Measurements from ENCODE around the gene CNTN4.

CNTN4 gene

DNA sequence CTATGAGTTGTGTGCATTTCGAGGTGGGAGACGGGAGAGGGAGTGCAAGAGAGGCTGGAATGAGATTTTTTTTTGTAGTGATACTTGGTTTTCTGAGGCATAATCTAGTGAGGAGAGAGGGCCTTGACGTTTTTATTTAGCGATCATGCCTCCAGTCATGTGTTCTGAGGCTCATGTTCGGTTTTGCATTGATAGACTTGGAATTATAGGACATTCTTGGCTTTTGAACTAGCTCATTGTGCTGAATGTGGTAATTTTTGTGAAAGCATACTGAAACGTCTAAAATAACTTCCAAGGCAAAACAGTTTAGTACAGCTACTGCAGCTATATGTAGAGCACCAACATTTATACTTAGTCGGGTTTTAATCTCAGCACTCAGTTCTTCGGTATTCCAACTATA is 408.1 kb downstream of the CNTN4 start:
- no peak overlapping the region for H3K9ac ChIP-seq (ENCODE audit: insufficient read length)
- DNase-seq (ENCODE audit: low read depth, low spot score) = no peak
- no peaks in the 10 kb centered on the region for H3K9me3 ChIP-seq (ENCODE audit: low read depth, low read length)
- TF ChIP-seq EZH2 (IDR thresholded peaks at IDR 0.05) = no peak
- TF ChIP-seq FOXP2 (optimal IDR thresholded peaks at IDR 0.05; ENCODE audit: control extremely low read depth, extremely low read length, insufficient read depth) = no peak
- no peak for TF ChIP-seq POLR2AphosphoS5 (IDR thresholded peaks at IDR 0.05; ENCODE audit: borderline replicate concordance, low read depth, low read length)
- H3K27ac ChIP-seq = no peak overlapping the region
- no peaks in the 10 kb centered on the region for H3K36me3 ChIP-seq (ENCODE audit: insufficient read depth, low read length)
- H3K4me3 ChIP-seq = no peak overlapping the region

- no peak overlapping the region for H3K9ac ChIP-seq (ENCODE audit: insufficient read length)
- no peak overlapping the region for H3K27ac ChIP-seq
- DNase-seq (ENCODE audit: low read depth, low spot score) = no peak
- no peaks in the 10 kb centered on the region for H3K9me3 ChIP-seq (ENCODE audit: low read depth, low read length)
- H3K36me3 ChIP-seq (ENCODE audit: insufficient read depth, low read length) = no peaks in the 10 kb centered on the region
- no peak overlapping the region for H3K4me3 ChIP-seq
- TF ChIP-seq FOXP2 (optimal IDR thresholded peaks at IDR 0.05; ENCODE audit: control extremely low read depth, extremely low read length, insufficient read depth) = no peak
- no peak for TF ChIP-seq EZH2 (IDR thresholded peaks at IDR 0.05)
- TF ChIP-seq POLR2AphosphoS5 (IDR thresholded peaks at IDR 0.05; ENCODE audit: borderline replicate concordance, low read depth, low read length) = no peak
Measured at GRCh38 chr3:2510591-2511145, 412.0 kb downstream of the CNTN4 start.

GRCh38 chr3:2511356-2511755 is 412.7 kb downstream of the CNTN4 start:
- Histone ChIP-seq H3K27ac (no peak overlapping the region), H3K9ac (ENCODE audit: insufficient read length) (no peak overlapping the region), H3K4me3 (no peak overlapping the region), H3K36me3 (ENCODE audit: insufficient read depth, low read length) (no peaks in the 10 kb centered on the region), H3K9me3 (ENCODE audit: low read depth, low read length) (no peaks in the 10 kb centered on the region)
- TF ChIP-seq EZH2 (IDR thresholded peaks at IDR 0.05) (no peak), FOXP2 (optimal IDR thresholded peaks at IDR 0.05; ENCODE audit: control extremely low read depth, extremely low read length, insufficient read depth) (no peak), POLR2AphosphoS5 (IDR thresholded peaks at IDR 0.05; ENCODE audit: borderline replicate concordance, low read depth, low read length) (no peak)
- DNase-seq (ENCODE audit: low read depth, low spot score) = no peak

DNA sequence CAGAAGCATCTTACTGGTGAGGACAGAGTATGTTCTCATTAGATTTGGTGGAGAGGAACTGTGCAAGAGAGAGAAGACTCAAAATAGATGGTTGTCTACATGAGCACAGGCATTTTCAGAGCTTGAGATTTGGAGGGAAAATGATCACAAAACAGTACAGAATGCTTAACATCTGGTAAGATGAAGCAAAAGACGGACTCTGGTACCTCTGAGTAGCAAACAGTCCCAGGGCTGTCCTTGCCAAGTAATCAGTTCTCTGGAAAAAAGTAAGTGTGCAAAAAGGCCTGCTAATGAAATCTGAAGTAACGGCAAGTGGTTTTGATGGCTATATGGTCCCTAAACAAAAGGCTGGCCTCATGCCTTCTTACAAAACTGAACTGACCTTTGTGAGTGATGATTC is 414.2 kb downstream of the CNTN4 start:
- Histone ChIP-seq H3K9me3 (ENCODE audit: low read depth, low read length) (no peaks in the 10 kb centered on the region), H3K27ac (no peak overlapping the region), H3K4me3 (no peak overlapping the region), H3K9ac (ENCODE audit: insufficient read length) (no peak overlapping the region), H3K36me3 (ENCODE audit: insufficient read depth, low read length) (no peaks in the 10 kb centered on the region)
- TF ChIP-seq FOXP2 (optimal IDR thresholded peaks at IDR 0.05; ENCODE audit: control extremely low read depth, extremely low read length, insufficient read depth) (no peak), EZH2 (IDR thresholded peaks at IDR 0.05) (no peak), POLR2AphosphoS5 (IDR thresholded peaks at IDR 0.05; ENCODE audit: borderline replicate concordance, low read depth, low read length) (no peak)
- DNase-seq (ENCODE audit: low read depth, low spot score) = no peak

GRCh38 chr3:2513986-2514385 is 415.3 kb downstream of the CNTN4 start:
- Histone ChIP-seq H3K9ac (ENCODE audit: insufficient read length) (no peak overlapping the region), H3K4me3 (no peak overlapping the region), H3K36me3 (ENCODE audit: insufficient read depth, low read length) (no peaks in the 10 kb centered on the region), H3K9me3 (ENCODE audit: low read depth, low read length) (no peaks in the 10 kb centered on the region), H3K27ac (no peak overlapping the region)
- no peak for TF ChIP-seq EZH2 (IDR thresholded peaks at IDR 0.05)
- DNase-seq (ENCODE audit: low read depth, low spot score) = no peak

- Histone ChIP-seq H3K9me3 (ENCODE audit: low read depth, low read length) (no peaks in the 10 kb centered on the region), H3K9ac (ENCODE audit: insufficient read length) (no peak overlapping the region), H3K4me3 (no peak overlapping the region), H3K27ac (no peak overlapping the region), H3K36me3 (ENCODE audit: insufficient read depth, low read length) (no peaks in the 10 kb centered on the region)
- TF ChIP-seq FOXP2 (optimal IDR thresholded peaks at IDR 0.05; ENCODE audit: control extremely low read depth, extremely low read length, insufficient read depth) (no peak), EZH2 (IDR thresholded peaks at IDR 0.05) (no peak)
- no peak for DNase-seq (ENCODE audit: low read depth, low spot score)
Measured at GRCh38 chr3:2516762-2517441, 418.2 kb downstream of the CNTN4 start.

- H3K4me3 ChIP-seq = no peak overlapping the region
- H3K36me3 ChIP-seq (ENCODE audit: insufficient read depth, low read length) = no peaks in the 10 kb centered on the region
- TF ChIP-seq EZH2 (IDR thresholded peaks at IDR 0.05) (no peak), POLR2AphosphoS5 (IDR thresholded peaks at IDR 0.05; ENCODE audit: borderline replicate concordance, low read depth, low read length) (no peak), FOXP2 (optimal IDR thresholded peaks at IDR 0.05; ENCODE audit: control extremely low read depth, extremely low read length, insufficient read depth) (no peak)
- no peaks in the 10 kb centered on the region for H3K9me3 ChIP-seq (ENCODE audit: low read depth, low read length)
- H3K27ac ChIP-seq = no peak overlapping the region
- no peak for DNase-seq (ENCODE audit: low read depth, low spot score)
- H3K9ac ChIP-seq (ENCODE audit: insufficient read length) = no peak overlapping the region
Measured at GRCh38 chr3:2517500-2518172, 419.0 kb downstream of the CNTN4 start.

DNA sequence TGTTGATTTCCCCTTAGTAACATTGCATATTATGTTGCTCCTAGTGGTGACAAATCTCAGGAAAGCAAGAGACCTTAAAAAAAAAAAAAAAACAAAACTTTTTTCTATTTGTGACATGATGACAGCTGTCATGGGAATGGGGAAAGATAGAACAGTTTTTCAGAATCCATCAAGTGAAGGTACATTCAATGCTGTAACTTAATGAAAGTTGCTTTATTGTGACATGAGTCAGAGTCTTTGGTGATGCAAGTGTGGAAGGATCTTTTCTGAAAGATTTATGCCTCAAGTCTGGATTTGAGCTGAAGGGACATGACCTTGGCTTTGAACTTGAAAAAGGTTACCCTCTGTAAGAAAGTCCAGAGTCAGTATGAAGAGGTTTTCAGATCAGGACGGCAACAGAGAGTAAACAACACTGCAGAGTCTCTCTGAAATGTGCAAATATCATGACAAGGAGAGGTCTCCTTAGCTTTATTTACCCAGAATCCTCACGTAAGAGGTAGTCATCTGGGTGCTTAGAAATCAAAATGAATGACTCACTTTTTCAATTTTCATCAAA is 424.7 kb downstream of the CNTN4 start:
- H3K4me3 ChIP-seq = no peak overlapping the region
- H3K9me3 ChIP-seq (ENCODE audit: low read depth, low read length) = no peaks in the 10 kb centered on the region
- no peak overlapping the region for H3K9ac ChIP-seq (ENCODE audit: insufficient read length)
- no peak overlapping the region for H3K27ac ChIP-seq
- DNase-seq (ENCODE audit: low read depth, low spot score) = no peak
- no peak for TF ChIP-seq FOXP2 (optimal IDR thresholded peaks at IDR 0.05; ENCODE audit: control extremely low read depth, extremely low read length, insufficient read depth)
- TF ChIP-seq POLR2AphosphoS5 (IDR thresholded peaks at IDR 0.05; ENCODE audit: borderline replicate concordance, low read depth, low read length) = no peak
- no peak for TF ChIP-seq EZH2 (IDR thresholded peaks at IDR 0.05)
- no peaks in the 10 kb centered on the region for H3K36me3 ChIP-seq (ENCODE audit: insufficient read depth, low read length)

Measured in SK-N-MC (cell line).